GM12801 (cell line): ENCODE data around the gene NLRC3.

Experiments used
- TF ChIP-seq, protein P1 (sequence below): IDR thresholded peaks from one replicate; pipeline ENCODE4 v1.5.1; 2011; ENCODE audit warnings: control low read depth; ENCODE audit not compliant: insufficient read length; ENCODE audit errors: extremely low read depth

Gene NLRC3

DNA sequence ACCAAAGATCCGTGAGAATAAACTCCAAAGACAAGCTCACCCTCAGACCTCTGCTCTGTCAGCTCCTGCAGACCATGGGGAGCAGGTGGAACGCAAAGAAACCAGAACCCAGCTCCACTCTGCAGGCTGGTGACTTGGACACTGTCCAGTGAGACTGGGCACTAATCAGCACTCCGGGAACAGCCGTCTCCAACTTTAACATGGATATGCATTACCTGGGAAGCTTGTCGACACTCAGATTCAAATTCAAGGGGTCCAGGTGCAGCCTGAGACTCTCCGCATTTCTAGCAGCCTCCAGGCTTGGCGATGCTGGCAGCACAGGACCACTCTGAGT lies 25.1 kb upstream of the NLRC3 start:
- TF ChIP-seq, protein P1, sequence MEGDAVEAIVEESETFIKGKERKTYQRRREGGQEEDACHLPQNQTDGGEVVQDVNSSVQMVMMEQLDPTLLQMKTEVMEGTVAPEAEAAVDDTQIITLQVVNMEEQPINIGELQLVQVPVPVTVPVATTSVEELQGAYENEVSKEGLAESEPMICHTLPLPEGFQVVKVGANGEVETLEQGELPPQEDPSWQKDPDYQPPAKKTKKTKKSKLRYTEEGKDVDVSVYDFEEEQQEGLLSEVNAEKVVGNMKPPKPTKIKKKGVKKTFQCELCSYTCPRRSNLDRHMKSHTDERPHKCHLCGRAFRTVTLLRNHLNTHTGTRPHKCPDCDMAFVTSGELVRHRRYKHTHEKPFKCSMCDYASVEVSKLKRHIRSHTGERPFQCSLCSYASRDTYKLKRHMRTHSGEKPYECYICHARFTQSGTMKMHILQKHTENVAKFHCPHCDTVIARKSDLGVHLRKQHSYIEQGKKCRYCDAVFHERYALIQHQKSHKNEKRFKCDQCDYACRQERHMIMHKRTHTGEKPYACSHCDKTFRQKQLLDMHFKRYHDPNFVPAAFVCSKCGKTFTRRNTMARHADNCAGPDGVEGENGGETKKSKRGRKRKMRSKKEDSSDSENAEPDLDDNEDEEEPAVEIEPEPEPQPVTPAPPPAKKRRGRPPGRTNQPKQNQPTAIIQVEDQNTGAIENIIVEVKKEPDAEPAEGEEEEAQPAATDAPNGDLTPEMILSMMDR, result no peak

DNA sequence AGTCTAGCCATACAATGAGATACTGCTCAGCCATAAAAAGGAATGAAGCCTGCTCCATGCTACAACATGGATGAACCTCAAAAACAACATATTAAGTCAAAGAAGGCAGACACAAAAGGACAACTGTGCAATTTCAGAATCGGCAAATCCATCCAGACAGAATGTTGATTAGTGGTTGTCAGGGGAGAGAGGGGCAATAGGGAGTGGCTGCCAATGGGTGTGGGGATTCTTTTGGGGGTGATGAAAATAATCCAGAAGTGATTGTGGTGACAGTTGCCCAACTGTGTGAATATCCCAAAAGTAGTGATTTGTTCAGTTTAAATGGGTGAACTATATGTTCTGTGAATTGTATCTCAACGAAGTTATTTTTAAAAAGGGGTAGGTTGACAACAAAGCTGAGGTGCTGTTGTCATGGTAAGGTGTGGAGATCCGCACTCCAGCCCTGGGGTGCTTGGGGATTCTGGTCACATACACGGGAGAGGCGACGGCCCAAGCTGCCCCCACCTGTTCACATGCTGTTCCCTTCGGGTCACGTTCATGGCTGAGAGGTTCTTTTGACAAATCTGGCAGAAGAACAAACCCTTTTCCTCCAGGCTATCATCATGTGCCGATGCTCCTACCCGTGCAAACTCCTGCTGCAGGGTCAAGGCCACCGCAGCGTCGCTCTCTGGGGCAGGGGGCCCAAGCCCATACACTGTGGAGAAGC lies 24.6 kb upstream of the NLRC3 start:
- TF ChIP-seq, protein P1, result no peak

DNA sequence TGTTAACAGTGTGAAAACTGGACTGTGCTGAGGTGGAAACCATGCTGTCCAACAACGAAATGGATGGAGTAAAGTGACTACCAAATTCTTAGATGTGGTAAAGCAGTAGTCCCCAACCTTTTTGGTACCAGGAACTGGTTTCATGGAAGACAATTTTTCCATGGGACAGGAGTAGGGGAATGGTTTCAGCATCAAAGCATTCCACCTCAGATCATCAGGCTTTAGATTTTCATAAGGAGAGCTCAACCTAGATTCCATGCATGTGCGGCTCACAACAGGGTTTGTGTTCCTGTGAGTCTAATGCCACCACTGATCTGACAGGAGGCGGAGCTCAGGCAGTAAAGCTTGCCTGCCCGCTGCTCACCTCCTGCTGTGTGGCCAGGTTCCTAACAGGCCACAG lies 22.7 kb upstream of the NLRC3 start:
- TF ChIP-seq, protein P1, result no peak

DNA sequence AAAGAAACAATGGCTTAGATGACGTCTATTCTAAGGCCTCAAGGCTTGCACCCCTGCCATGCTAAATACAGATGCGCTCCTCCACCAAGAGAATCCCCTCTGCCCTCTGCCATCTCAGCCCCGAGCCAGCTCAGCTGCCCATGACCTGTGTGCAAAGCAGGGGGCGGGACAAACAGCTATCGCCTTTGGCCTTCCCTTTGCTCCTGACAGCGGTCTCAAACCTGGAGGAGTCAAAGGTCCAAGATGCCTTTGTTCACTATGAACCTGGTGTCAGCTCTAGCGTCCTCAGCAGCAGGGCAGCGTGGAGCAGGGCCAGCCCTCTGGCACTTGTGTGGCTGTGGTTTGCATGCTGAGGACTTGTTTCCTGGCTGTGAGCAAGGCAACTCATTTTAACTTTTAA lies 21.9 kb upstream of the NLRC3 start:
- TF ChIP-seq, protein P1, result no peak

DNA sequence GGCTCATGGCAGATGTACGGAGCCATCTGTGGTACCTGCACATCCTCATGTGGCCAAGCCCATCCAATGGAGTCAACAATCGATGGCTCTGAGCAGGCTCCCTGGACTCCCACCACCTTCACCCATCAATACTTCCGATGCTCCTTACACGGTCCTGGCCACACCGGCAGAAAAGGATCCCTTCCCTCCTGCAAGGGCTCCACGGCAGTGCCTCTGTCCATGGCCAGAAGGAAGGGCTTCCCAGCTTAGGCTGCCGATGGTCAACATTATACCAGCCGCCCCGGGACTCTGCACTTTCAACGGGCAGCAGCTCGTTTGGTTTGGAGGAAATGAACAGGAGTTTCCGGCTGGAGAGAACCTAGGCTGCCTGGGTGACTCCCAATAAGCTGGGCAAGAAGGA lies 21.0 kb upstream of the NLRC3 start:
- TF ChIP-seq, protein P1, result no peak

DNA sequence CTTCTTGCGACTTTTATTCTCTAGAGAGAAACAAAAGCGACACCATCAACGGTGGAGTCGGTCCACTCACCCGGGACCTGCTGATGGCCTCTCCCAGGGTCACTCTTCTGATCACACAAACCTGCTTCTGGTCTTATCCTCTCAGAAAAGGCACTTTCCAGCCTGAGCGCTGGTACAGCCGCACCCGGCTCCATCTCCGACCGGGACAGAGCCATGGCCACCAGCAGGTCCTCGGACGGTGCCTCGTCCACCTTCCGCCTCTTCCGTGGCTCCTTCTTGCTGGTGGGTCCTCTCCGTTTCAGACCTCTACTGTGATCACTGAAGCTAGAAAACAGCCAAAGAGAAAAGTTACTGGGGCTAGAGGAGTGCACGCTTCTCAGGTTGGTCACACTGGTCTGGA lies 20.5 kb upstream of the NLRC3 start:
- TF ChIP-seq, protein P1, result no peak

DNA sequence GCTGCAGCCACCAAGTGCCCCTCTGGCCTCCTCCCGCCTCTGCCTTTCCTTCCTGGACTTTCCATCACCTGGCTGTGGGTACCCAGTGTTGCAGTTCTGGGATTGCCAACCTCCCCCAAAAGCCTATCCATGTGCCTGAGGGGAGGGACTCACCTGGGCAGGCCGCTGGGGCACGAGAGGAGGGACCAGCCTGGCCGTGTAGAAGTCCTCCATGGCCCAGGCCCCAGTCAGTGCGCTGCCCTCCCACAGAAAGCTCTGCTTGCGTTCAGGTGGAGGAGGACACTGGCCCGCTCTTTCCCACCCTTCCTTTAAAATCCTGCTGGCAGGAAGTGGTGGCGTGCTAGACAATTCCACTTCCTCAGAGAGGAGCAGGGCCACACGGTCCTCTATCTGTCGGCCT lies 20.0 kb upstream of the NLRC3 start:
- TF ChIP-seq, protein P1, result no peak
